Activated CD8-positive, alpha-beta memory T cell treated with anti-CD3 and anti-CD28 coated beads, Interleukin-2, amount 10 ng/mL, durations not matched to agents 7 days and 5 days (primary cell): ENCODE measurements around the gene ATAT1. TPM values are rescaled to one million over a fixed set of nuclear protein-coding genes. Genes with fewer than 3 reads are reported as not detected.

Experiments used
- ATAC-seq: fragments of 150-1000 bp; cut with Tn5 transposase; one replicate; pipeline ENCODE4 v1.10.0; 2021; ENCODE audit warnings: moderate library complexity
- CTCF ChIA-PET: fragments of 350-600 bp; sonication (Branson Sonifier 250); formaldehyde crosslinking; loops from one replicate; lab custom pipeline; 2021; ENCODE audit warnings: antibody characterized with exemption; lab: Charles Lee
- DNase-seq: peaks from one replicate; pipeline ENCODE4 v3.0.0-alpha.2; 2020
- H3K27ac Mint-ChIP-seq: one replicate; pipeline ENCODE4 v1.8.0; 2021; ENCODE audit warnings: mild to moderate bottlenecking, mixed read lengths
- H3K27me3 Mint-ChIP-seq: one replicate; pipeline ENCODE4 v1.8.0; 2021; ENCODE audit warnings: mixed read lengths
- H3K36me3 Mint-ChIP-seq: one replicate; pipeline ENCODE4 v1.8.0; 2021; ENCODE audit warnings: mild to moderate bottlenecking, mixed read lengths
- H3K4me1 Mint-ChIP-seq: one replicate; pipeline ENCODE4 v1.8.0; 2021; ENCODE audit warnings: mixed read lengths
- H3K4me3 Mint-ChIP-seq: one replicate; pipeline ENCODE4 v1.8.0; 2021; ENCODE audit warnings: mild to moderate bottlenecking, moderate library complexity, mixed read lengths
- H3K9me3 Mint-ChIP-seq: one replicate; pipeline ENCODE4 v1.8.0; 2022; ENCODE audit warnings: low read depth, mixed read lengths
- total RNA-seq, 2 experiments: library from RNA; stranded (reverse); gene quantifications; one replicate each; pipeline ENCODE4 v1.2.3, GENCODE V29; 2021

Gene ATAT1
- total RNA-seq, 2 experiments from 2014 or later: 7.5 to 8.4 TPM

DNA sequence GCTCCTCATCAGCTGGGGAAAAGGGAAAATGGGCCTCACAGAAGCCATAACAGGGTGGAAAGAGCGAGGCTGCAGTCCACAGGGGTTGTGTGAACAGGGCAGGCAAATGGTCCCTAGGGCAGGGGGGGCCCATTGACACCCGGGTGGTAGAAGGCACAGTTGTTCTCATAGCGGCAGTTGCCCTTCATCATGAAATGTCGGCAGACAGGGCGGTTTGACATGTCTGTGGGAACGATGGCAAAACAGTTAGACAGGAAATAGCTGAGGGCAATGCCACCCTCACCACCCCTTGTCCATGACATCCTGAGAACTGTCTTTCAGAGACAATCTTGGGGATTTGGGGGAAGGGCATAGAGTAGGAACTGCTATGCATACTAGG, 25.2 kb upstream of the ATAT1 start:
- Mint-ChIP-seq H3K27me3 (no peaks in the 10 kb centered on the region), H3K4me3 (no peak overlapping the region), H3K9me3 (no peaks in the 10 kb centered on the region), H3K4me1 (peaks cover 17% of the 10 kb centered on the region), H3K36me3 (peaks cover 49% of the 10 kb centered on the region), H3K27ac (peak overlapping the region; percentile 47)
- DNase-seq: no peak
- CTCF ChIA-PET: interaction anchor here (0.8 to 8.1 kb wide), 3 partner anchors 12 to 129 kb away, joined by 4 to 106 read pairs (median 5); no protein-coding TSS in a partner anchor
- no peak for ATAC-seq

GRCh38 chr6:30601815-30602641, 24.6 kb upstream of the ATAT1 start:
- ATAC-seq: no peak
- Mint-ChIP-seq H3K4me3 (no peak overlapping the region), H3K36me3 (peaks cover 55% of the 10 kb centered on the region), H3K27me3 (no peaks in the 10 kb centered on the region), H3K9me3 (no peaks in the 10 kb centered on the region), H3K4me1 (peaks cover 17% of the 10 kb centered on the region), H3K27ac (no peak overlapping the region)
- CTCF ChIA-PET: interaction anchor here (0.8 to 8.1 kb wide), 3 partner anchors 12 to 129 kb away, joined by 4 to 106 read pairs (median 5); no protein-coding TSS in a partner anchor
- DNase-seq: no peak

DNA sequence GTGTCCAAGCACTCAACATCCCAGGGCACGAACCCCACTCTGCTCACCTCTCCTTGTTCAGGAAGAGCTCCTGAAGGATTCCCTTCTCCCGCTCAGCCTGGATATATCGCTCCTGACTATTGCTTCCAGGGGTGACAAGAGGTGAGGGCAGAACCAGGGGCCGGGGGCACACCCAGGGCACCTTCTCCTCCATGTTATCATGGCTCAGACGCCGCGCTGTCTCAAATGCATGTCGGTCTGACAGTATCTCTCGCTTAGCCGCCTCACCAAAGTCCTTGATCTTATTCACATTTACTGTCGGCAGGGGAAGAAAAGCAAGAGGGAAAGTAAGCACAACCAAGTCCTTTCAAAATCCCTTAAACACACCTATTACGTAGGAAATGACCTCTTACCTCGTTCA, 22.7 kb upstream of the ATAT1 start:
- Mint-ChIP-seq H3K27me3 (no peaks in the 10 kb centered on the region), H3K9me3 (no peaks in the 10 kb centered on the region), H3K4me1 (peaks cover 20% of the 10 kb centered on the region), H3K4me3 (no peak overlapping the region), H3K27ac (no peak overlapping the region), H3K36me3 (peaks cover 71% of the 10 kb centered on the region)
- CTCF ChIA-PET: interaction anchor here (1.2 kb wide), 1 partner anchor 21 kb away, joined by 3 read pairs; no protein-coding TSS in a partner anchor
- ATAC-seq (no peak), DNase-seq (no peak)

DNA sequence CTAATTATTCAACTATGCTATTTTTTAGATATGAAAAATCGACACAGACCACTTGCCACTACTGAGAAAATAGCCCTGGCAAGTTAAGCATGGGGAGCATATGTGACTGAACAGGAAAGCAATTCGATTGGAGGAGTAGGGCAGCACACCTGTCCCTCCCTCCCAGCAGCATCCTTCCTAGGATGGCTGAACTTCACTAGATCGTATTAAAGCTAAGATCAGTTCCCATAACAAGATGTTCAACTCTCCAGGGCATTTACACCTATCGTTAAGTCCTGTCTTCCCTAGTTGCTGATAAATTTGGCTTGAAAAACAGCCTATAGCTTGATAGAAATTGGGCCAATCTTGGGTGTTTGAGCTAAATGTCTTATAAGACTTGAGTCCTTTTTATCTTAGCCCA, 16.6 kb upstream of the ATAT1 start:
- ATAC-seq: no peak
- Mint-ChIP-seq H3K27ac (peak overlapping the region; percentile 26), H3K4me1 (peaks cover 63% of the 10 kb centered on the region), H3K36me3 (peaks cover 79% of the 10 kb centered on the region), H3K9me3 (no peaks in the 10 kb centered on the region), H3K27me3 (no peaks in the 10 kb centered on the region), H3K4me3 (no peak overlapping the region)
- CTCF ChIA-PET: interaction anchor here (0.6 to 2.1 kb wide), 6 partner anchors 10 to 127 kb away, joined by 3 to 14 read pairs (median 4); no protein-coding TSS in a partner anchor
- no peak for DNase-seq

GRCh38 chr6:30611150-30611855, 15.4 kb upstream of the ATAT1 start:
- no peak overlapping the region for H3K4me3 Mint-ChIP-seq
- H3K4me1 Mint-ChIP-seq: peaks cover 58% of the 10 kb centered on the region
- no peaks in the 10 kb centered on the region for H3K27me3 Mint-ChIP-seq
- DNase-seq (no peak), ATAC-seq (no peak)
- H3K27ac Mint-ChIP-seq: peak overlapping the region; percentile 39
- no peaks in the 10 kb centered on the region for H3K9me3 Mint-ChIP-seq
- peaks cover 81% of the 10 kb centered on the region for H3K36me3 Mint-ChIP-seq
- CTCF ChIA-PET: interaction anchor here (1.1 to 4.3 kb wide), 7 partner anchors 11 to 128 kb away, joined by 3 to 40 read pairs (median 6); no protein-coding TSS in a partner anchor

- CTCF ChIA-PET: interaction anchor here (1.6 to 4.3 kb wide), 3 partner anchors 11 to 70 kb away, joined by 5 to 40 read pairs (median 6); no protein-coding TSS in a partner anchor
- no peak for DNase-seq
- H3K27ac Mint-ChIP-seq: peak overlapping the region; percentile 41
- H3K27me3 Mint-ChIP-seq: no peaks in the 10 kb centered on the region
- no peaks in the 10 kb centered on the region for H3K9me3 Mint-ChIP-seq
- H3K36me3 Mint-ChIP-seq: peaks cover 81% of the 10 kb centered on the region
- H3K4me1 Mint-ChIP-seq: peaks cover 58% of the 10 kb centered on the region
- ATAC-seq: no peak
- H3K4me3 Mint-ChIP-seq: no peak overlapping the region
Observed at GRCh38 chr6:30611856-30612194, 14.8 kb upstream of the ATAT1 start.

DNA sequence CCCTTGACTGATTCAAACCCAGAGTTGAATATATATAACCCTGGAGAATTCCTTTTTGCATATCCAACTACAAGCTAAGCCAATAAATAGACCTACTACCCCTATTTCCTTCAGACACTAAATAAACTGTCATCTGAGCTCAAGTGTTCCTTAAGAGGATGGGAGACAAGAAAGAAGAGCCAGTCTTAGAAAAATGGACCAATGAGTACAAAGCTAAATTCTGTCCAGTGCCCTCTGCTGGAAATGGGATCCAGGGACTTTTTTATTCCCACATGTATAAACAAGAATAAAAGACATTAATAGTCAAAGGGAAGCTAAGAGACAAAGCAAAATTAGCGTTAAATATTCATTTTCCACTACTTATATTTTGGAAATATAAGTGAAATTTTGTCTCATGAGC, 14.5 kb upstream of the ATAT1 start:
- no peak for DNase-seq
- Mint-ChIP-seq H3K36me3 (peaks cover 82% of the 10 kb centered on the region), H3K4me1 (peaks cover 58% of the 10 kb centered on the region), H3K4me3 (no peak overlapping the region), H3K27me3 (peaks cover 3% of the 10 kb centered on the region), H3K9me3 (no peaks in the 10 kb centered on the region), H3K27ac (peak overlapping the region; percentile 41)
- ATAC-seq: no peak
- CTCF ChIA-PET: interaction anchor here (1.1 to 4.3 kb wide), 8 partner anchors 12 to 128 kb away, joined by 3 to 40 read pairs (median 8); partner anchors contain the start of gene ATAT1

DNA sequence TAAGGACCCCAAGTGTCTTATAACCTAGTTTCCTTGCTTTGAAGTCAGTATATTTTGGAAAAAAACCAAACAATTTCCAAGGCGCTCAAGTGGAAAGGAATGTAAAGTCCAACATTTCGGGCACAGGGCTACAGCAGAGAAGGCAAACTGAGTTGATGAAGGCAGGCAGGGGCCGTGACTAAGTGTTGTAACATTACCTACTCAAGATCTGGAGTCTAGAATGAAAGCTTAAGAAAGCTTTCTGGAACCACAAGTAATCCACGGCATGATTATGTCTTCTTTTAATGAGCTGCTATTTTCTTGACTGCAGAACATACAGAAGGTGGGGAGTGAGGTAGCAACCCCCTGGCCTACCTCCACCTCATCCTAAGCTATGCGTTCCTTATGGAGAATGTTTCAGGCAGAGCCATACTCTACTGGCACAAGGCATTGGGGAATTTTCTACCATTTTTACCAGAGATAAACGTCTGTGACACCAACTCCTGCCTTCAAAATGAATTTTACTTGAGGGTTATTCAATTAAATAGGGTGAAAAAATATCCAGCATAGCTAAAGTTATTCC, 13.9 kb upstream of the ATAT1 start:
- Mint-ChIP-seq H3K4me1 (peaks cover 55% of the 10 kb centered on the region), H3K27me3 (peaks cover 3% of the 10 kb centered on the region), H3K4me3 (no peak overlapping the region), H3K27ac (peak overlapping the region; percentile 47), H3K9me3 (no peaks in the 10 kb centered on the region), H3K36me3 (peaks cover 80% of the 10 kb centered on the region)
- ATAC-seq (no peak), DNase-seq (no peak)
- CTCF ChIA-PET: interaction anchor here (1.1 to 4.3 kb wide), 10 partner anchors 11 to 129 kb away, joined by 3 to 40 read pairs (median 8); partner anchors contain the start of gene ATAT1

DNA sequence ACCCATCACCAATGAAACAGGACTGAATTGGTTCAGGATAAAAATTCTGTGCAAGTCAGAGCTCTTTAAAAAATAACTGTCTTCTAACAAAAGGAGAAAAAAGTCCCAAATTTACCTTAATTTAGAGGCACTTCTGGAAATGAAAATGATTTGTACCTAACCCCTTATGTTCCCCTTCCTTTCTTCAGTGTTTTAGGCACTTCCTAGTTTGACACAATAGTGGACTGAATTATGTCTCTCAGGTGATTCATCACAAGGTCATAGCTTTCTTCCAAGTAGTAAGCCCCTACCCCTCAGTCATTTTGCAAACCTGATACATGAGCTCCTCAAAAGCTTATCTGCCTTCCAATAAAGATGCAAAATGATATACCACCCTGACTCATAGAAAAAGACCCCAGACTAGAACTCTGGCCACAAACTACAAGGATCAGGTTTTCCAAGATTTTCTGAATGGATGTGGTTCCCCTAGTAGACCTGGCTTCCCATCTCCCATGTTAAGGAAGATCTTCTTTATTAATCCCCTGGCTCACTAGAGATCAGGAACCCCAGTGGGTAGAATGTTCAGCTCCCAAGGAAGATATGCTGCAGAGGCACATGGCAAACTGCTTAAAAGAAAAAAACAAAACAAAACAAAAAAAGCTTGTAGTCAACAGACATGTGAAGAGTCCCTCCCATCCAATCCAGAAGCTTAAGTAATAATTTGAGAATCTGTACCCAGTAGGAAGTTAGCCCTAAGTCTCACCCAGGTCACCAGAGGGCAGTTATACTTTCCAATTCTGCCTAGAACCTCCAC, 13.2 kb upstream of the ATAT1 start:
- CTCF ChIA-PET: interaction anchor here (0.6 to 4.3 kb wide), 13 partner anchors 8 to 130 kb away, joined by 3 to 40 read pairs (median 6); partner anchors contain the start of gene ATAT1
- peak overlapping the region; percentile 100 for H3K27ac Mint-ChIP-seq
- ATAC-seq (no peak), DNase-seq (no peak)
- H3K4me3 Mint-ChIP-seq: peak overlapping the region; percentile 97
- peaks cover 56% of the 10 kb centered on the region for H3K4me1 Mint-ChIP-seq
- no peaks in the 10 kb centered on the region for H3K9me3 Mint-ChIP-seq
- peaks cover 75% of the 10 kb centered on the region for H3K36me3 Mint-ChIP-seq
- H3K27me3 Mint-ChIP-seq: peaks cover 3% of the 10 kb centered on the region

DNA sequence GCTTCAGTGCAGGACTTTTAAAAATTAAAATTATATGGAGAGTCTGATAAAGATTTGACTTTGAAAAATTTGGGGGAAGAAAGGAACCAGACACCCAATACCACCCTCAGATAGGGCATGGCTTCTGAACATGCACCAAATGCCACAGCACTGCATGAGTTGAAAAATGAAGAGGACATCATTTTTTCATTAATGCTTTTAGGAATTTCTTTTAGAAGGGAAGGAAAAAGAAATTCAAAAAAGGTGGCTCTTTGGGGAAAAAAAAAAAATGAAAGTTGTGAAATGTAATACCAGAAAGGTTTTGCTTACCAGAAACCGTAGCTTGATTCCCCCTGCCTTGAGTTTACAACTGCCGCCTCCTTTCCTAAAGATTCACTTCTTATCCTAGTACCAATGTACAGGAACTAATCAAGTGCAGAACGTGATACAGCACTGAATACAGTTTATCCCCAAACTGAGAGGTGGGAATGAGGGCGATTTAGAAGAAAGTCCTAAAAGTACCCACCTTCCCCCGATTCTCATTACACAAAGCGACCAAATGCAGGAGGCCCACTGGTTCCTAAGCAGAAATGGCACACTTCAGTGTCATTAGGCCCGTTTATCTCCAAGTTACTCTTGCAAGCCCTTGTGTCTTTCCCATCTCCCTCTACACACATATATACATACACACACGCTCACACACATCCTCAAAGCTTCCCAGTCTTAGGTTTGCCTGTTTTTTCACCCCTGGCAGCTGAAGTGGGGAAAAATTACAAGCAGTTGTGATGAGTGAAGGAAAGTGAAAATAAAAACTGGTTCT, 12.4 kb upstream of the ATAT1 start:
- CTCF ChIA-PET: interaction anchor here (0.6 to 4.3 kb wide), 23 partner anchors 9 to 400 kb away, joined by 3 to 40 read pairs (median 4); partner anchors contain the start of genes ATAT1 and DHX16
- Mint-ChIP-seq H3K27me3 (peaks cover 3% of the 10 kb centered on the region), H3K4me3 (peak overlapping the region; percentile 97), H3K36me3 (peaks cover 69% of the 10 kb centered on the region), H3K9me3 (no peaks in the 10 kb centered on the region), H3K27ac (peak overlapping the region; percentile 100), H3K4me1 (peaks cover 56% of the 10 kb centered on the region)
- no peak for ATAC-seq
- DNase-seq: no peak

DNA sequence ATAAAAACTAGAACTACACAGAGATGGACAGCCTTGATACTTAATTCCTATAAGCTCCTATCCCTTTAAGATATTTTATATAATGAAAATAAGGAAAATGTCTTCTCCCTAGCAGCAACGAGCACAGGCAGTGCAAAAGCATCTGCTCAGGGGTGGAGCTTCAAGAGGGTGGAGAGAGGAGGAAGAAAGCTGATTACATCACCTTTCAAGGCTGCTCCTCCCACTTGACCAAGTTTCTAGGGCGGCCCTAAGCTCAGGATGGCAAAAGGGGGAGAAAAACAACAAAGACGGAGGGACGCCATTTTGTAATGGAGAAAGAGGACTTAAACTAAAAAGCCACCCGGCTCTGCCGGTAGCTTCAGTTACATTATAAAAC, 11.8 kb upstream of the ATAT1 start:
- CTCF ChIA-PET: interaction anchor here (0.6 to 4.3 kb wide), 23 partner anchors 12 to 401 kb away, joined by 3 to 40 read pairs (median 4); partner anchors contain the start of genes ATAT1, DHX16 and PRR3
- H3K4me1 Mint-ChIP-seq: peaks cover 57% of the 10 kb centered on the region
- peak; percentile 59 for ATAC-seq

More for the DNA sequence above, 11.8 kb upstream of the ATAT1 start:
- Mint-ChIP-seq H3K9me3 (no peaks in the 10 kb centered on the region), H3K4me3 (peak overlapping the region; percentile 97), H3K36me3 (peaks cover 69% of the 10 kb centered on the region), H3K27ac (peak overlapping the region; percentile 100), H3K27me3 (peaks cover 3% of the 10 kb centered on the region)
- DNase-seq: peak; percentile 94
